ENCODE data around the gene VPS8.

- TF ChIP-seq, protein P1, sequence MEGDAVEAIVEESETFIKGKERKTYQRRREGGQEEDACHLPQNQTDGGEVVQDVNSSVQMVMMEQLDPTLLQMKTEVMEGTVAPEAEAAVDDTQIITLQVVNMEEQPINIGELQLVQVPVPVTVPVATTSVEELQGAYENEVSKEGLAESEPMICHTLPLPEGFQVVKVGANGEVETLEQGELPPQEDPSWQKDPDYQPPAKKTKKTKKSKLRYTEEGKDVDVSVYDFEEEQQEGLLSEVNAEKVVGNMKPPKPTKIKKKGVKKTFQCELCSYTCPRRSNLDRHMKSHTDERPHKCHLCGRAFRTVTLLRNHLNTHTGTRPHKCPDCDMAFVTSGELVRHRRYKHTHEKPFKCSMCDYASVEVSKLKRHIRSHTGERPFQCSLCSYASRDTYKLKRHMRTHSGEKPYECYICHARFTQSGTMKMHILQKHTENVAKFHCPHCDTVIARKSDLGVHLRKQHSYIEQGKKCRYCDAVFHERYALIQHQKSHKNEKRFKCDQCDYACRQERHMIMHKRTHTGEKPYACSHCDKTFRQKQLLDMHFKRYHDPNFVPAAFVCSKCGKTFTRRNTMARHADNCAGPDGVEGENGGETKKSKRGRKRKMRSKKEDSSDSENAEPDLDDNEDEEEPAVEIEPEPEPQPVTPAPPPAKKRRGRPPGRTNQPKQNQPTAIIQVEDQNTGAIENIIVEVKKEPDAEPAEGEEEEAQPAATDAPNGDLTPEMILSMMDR (IDR thresholded peaks at IDR 0.05; ENCODE audit: low read depth, low read length, missing input control): no peak
- TF ChIP-seq ZBTB33 (IDR thresholded peaks at IDR 0.05): no peak
- TF ChIP-seq, protein P2, sequence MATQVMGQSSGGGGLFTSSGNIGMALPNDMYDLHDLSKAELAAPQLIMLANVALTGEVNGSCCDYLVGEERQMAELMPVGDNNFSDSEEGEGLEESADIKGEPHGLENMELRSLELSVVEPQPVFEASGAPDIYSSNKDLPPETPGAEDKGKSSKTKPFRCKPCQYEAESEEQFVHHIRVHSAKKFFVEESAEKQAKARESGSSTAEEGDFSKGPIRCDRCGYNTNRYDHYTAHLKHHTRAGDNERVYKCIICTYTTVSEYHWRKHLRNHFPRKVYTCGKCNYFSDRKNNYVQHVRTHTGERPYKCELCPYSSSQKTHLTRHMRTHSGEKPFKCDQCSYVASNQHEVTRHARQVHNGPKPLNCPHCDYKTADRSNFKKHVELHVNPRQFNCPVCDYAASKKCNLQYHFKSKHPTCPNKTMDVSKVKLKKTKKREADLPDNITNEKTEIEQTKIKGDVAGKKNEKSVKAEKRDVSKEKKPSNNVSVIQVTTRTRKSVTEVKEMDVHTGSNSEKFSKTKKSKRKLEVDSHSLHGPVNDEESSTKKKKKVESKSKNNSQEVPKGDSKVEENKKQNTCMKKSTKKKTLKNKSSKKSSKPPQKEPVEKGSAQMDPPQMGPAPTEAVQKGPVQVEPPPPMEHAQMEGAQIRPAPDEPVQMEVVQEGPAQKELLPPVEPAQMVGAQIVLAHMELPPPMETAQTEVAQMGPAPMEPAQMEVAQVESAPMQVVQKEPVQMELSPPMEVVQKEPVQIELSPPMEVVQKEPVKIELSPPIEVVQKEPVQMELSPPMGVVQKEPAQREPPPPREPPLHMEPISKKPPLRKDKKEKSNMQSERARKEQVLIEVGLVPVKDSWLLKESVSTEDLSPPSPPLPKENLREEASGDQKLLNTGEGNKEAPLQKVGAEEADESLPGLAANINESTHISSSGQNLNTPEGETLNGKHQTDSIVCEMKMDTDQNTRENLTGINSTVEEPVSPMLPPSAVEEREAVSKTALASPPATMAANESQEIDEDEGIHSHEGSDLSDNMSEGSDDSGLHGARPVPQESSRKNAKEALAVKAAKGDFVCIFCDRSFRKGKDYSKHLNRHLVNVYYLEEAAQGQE (IDR thresholded peaks at IDR 0.05): no peak
- no peak for TF ChIP-seq SP1 (IDR thresholded peaks at IDR 0.05)
- TF ChIP-seq JUND (IDR thresholded peaks at IDR 0.05): no peak
- no peak for TF ChIP-seq TAF1 (conservative IDR thresholded peaks at IDR 0.05)
- TF ChIP-seq GABPA (IDR thresholded peaks at IDR 0.05 in 1 of 2, conservative IDR thresholded peaks at IDR 0.05 in 1 of 2): no peak
- no peak for TF ChIP-seq EGR1 (IDR thresholded peaks at IDR 0.05; ENCODE audit: low read depth in 2 of 2)
- TF ChIP-seq FOXA1 (IDR thresholded peaks at IDR 0.05): no peak
- TF ChIP-seq RXRA (IDR thresholded peaks at IDR 0.05): no peak
- TF ChIP-seq RAD21 (IDR thresholded peaks at IDR 0.05): no peak
- TF ChIP-seq HNF4A (conservative IDR thresholded peaks at IDR 0.05): no peak
These were observed 13.8 kb upstream of the VPS8 start for GRCh38 chr3:184798120-184798519.

Data from liver (tissue), 3 donors.